ENCODE measurements around the gene TTC21B.
"Not testable (repeated sequence)": the region's sequence is repeated elsewhere in the genome, so short reads cannot be mapped to it uniquely, and the experiment has no call there.

Gene TTC21B

DNA sequence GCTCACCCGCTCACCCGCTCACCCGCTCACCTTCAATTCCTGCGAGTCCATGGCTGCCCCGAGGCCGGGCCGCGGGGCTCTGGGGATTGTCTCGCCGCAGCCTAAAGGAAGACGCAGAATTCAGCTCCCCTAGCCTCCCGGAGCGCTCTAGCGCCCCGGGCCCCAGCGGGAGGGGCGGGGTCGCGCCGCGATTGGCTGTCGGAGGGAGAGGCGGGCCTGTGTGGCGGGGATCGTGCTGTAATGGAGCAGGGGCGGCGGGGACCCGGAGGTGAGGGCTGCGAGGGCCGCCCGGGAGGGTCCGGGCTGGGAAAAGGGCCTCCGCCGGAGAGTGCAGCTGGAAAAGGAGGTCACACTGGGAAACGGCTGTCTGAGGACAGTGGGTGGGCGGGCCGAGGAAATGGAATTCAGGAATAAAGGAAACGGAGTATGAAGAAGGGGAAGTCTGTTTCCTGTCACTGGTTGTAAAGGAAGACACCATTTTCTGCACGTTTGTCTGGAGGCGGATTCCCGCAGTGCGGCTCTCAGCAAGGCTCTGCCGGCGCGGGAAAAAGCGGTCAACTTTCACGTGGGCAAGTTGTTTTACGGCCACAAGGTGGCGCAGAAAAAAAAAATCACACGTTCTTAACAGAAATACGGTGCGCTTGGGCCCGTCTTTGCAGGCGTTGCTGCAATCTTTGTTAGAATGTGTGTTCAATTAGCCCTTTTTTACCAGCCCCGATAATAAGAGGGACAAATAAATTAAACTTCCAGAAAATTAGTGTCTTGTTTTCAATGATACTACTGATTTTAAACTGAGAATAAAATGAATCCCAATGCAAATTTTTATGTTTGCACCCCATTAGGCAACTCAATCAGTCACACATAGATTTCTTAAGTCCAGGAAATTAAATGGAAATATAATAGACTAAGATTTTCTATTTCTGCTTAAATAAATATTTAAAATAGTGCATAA lies at the start of gene TTC21B:
Gene TTC21B (minus strand): TSS at position 122 of the 952 bp plus-strand sequence. CDS start 71 bp downstream, at position 51.
- peak; percentile 97 for DNase-seq

DNA sequence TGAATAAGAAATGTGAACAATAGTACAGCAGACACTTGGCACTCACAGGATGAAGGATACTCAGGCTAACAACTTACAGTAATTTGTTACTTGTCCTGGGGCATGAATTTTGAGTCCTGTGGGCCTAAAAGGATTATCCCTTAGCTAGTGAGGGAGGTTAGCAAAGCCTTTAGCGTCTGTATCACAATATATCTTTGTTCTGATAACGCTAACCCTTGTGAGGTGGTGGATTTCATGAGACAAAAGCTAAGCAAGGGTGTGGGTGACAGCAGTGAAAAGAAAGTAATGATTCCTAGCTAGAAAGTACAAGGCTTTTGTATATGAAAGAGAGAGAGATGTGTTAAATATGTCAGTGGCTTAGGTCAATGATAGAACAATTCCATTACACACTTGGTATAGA lies 46.8 kb upstream of the TTC21B start:
- DNase-seq, result no peak

DNA sequence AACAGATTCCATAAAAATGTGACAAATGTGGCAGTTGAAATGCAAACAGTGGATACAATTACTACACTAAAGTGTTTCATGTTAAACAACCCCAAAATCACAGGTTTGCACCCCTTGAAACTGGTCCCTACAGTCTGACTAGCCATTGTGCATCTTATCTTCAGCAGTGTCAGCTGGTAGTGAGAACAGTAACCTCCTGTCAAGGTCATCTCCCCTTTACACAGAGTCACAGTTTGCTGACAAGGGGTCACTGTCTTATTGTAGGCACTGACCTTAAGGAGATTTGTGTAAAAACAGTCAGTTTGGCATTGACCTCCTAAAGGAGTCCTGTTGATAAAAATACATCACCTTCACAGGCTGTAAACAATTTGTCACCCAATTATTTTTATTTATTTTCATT lies 37.3 kb upstream of the TTC21B start:
- DNase-seq, result no peak

DNA sequence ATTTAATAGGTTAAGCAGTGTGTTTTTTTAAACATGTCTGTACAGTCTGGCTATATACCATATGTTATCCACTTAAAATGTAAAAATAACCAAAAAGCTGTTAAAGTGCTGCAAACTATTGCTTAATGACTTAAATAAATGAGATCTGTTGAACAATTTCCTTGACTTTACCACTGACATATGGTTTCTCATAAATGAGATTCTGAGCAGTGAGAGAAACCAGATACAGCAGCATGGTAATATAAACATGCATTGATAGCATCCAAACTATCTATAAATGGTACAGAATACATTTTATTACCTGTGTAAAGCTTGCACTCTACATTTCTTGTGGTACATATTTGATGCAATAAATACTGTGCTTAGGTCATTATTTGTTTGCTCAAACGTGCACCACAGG lies 36.3 kb upstream of the TTC21B start:
- DNase-seq, result no peak

DNA sequence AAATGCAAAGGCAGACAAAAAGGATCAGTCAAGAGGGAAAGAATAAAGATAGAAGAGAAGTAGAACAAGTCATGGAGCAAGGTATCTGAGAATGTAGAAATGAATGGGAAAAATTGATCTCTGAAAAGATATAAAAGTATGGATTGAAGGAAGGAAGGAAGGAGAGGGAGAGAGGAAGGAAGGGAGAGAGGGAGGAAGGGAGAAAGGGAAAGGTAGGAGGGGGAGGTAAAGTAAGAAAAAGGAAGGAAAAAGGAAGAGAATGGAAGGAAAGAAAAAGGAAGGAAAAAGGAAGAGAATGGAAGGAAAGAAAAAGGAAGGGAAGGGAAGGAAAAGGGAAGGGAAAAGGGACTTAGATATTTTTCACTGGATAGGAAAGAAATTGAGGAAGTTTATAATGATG lies 31.5 kb upstream of the TTC21B start:
- no peak for DNase-seq

DNA sequence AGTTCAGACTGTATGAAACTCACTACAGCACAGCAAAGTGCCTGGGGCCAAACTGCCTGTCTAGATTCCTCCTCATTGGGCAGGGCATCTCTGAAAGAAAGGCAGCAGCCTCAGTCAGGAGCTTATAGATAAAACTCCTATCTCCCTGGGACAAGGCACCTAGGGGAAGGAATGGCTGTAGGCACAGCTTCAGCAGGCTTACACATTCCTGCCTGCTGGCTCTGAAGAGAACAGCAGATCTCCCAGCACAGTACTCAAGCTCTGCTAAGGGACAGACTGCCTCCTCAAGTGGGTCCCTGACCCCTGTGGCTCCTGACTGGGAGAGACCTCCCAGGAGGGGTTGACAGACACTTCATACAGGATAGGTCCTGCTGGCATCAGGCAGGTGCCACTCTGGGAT lies 18.6 kb upstream of the TTC21B start:
- DNase-seq, result not testable (repeated sequence)

DNA sequence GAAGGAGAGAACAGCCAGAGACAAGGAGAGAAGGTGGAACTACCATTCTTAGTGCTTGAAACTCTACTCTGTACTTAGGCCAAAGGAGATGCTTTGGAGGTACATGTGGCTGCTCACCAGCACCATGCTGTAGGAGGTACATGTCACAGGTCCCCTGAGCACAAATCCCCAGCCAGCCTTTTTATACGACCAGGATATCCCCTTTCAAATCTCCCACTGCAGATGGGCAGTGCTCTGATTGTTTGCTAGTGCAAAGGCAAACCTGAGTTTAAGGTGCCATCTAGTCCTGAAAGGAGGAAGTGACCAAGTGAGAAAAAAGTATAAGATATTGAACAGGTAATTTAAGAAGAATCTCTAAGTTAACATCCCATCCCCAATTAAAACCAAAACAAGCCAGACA lies 17.1 kb upstream of the TTC21B start:
- no peak for DNase-seq

DNA sequence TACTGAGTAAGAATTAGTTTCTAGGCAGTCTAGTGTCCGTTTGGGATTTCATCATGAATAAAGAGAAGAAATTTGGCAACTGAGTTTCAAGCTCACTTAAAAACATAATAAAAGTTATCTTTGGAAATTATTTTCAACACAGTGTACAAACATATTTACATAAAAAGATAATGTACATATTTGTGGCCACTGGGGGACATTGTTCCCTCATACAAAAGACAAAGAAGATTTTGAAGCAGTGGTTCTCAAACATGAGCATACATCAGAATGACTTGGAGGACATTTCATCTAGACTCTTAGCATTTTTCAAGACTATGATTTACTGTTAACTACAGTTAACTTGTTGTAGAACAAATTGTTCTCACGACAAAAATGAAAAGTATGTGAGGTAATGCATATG lies 15.7 kb upstream of the TTC21B start:
- DNase-seq, result no peak

DNA sequence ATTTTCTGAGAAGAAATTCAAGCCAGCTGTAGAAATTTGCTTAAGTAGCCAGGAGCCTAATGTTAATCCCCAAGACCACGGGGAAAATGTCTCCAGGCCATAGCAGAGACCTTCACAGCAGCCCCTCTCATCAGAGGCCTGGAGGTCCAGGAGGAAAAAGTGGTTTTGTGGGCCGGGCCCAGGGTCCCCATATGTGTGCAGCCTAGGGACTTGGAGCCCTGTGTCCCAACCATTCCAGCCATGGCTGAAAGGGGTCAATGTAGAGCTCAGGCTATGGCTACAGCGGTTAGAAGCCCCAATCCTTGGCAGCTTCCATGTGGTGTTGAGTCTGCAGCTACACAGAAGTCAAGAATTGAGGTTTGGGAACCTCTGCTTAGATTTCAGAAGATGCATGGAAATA lies 14.2 kb upstream of the TTC21B start:
- DNase-seq, result no peak

DNA sequence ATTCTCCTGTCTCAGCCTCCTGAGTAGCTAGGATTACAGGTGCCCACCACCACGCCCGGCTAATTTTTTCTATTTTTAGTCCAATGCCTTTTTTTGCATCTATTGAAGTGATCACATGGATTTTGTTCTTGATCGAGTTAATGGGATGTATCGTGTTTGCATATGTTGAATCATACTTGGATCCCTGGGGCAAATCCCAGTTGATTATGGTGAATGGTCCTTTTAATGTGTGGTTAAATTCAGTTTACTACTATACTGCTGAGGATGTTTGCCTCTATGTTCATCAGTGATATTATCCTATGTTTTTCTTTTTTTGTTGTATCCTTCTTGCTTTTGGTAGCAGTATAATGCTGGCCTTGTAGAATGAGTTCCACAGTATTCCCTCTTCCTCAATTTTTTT lies 8.2 kb upstream of the TTC21B start:
- DNase-seq, result no peak

DNA sequence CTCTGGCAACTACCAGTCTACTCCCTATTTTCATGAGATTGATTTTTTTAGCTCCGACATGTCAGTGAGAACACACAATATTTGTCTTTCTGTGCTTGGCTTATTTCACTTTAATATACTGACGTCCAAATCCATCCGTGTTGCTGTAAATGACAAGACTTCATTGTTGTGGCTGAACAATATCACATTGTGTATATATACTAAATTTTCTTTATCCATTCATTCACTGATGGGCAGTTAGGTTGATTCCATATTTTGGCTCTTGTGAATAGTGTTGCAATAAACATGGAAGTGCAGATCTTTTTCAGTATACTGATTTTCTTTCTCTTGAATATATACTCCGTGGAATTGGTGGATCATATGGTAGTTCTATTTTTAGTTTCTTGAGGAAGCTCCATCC lies 5.8 kb upstream of the TTC21B start:
- no peak for DNase-seq

DNA sequence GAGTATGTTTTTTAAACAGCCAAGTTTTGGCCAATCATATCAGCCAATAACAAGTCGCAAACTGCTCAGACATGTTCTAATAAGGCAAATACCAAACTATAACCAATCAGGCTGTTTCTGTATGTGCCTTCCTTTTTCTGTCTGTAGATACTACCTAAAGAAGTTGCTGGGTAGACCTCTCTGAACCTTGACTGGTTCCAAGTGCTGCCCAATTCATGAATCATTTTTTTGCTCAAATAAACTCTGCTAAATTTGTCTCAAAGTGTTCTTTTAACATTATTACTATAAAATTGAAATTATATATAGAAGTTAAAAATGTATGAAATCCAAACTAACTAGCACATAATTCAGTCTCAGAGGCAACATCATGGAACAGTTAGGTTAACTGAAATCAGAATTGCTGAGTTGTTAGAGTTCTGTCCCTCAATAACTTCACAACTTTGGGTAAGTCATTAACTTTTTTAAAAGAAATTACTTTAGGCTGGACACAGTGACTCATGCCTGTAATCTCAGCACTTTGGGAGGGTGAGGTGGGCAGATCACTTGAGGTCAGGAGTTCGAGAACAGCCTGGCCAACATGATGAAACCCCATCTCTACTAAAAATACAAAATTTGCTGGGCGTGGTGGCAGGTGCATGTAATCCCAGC lies 4.9 kb upstream of the TTC21B start:
- DNase-seq, result no peak

DNA sequence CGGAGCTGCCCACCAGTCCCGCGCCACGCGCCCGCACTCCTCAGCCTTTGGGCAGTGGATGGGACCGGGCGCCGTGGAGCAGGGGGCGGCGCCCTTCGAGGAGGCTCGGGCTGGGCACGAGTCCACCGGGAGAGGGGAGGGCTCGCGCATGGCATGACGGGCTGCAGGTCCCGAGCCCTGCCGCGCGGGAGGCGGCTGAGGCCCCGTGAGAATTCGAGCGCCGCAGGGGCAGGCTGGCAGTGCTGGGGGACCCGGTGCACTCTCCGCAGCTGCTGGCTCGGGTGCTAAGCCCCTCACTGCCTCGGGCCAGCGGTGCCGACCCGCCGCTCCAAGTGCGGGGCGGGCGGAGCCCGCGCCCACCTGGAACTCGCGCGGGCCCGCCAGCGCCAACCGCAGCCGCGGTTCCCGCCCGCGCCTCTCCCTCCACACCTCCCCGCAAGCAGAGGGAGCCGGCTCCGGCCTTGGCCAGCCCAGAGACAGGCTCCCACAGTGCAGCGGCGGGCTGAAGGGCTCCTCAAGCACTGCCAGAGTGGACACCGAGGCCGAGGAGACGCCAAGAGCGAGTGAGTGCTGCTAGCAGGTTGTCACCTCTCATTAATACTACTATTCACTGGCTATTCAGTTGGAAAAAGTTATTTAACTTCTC lies 3.6 kb upstream of the TTC21B start:
- no peak for DNase-seq

DNA sequence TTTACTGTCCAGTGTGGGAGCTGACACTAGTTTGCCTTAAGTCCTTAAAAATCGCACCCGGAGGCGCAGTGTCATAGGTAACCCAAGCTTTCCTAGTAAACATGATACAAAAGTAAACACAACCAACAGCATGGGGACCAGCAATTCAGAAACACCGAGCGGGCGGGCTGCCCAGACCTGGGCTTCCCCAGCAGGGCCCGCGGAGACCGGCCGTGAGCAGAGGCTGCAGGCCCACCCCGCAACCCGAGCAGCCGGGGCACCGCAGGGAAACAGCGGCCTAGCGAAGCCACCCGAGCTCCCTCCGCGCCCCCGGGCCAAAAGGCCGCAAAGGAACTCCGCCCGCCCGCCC lies 296 bp downstream of the TTC21B start:
- no peak for DNase-seq

DNA sequence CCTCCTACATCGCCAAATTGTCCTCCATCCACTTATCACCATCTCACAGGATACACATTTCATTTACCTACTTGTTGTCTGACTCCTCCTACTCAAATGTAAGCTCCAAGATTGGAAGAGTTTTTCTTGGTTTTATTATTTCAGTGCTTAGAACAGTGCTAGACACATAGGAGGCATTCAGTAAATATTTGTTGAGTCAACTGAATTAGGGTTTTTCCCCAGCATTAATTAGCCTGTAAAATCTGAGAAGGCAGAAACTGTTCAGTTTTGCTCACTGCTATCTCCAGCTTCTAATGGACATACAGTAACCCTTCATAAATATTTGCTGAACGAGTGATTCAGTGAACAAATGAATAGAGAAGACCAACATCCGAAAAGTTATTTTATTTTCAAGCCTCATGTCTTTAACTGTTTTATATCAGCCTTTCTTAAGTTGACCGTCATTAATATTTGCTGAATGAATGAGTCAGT lies 800 bp downstream of the TTC21B start:
- no peak for DNase-seq

DNA sequence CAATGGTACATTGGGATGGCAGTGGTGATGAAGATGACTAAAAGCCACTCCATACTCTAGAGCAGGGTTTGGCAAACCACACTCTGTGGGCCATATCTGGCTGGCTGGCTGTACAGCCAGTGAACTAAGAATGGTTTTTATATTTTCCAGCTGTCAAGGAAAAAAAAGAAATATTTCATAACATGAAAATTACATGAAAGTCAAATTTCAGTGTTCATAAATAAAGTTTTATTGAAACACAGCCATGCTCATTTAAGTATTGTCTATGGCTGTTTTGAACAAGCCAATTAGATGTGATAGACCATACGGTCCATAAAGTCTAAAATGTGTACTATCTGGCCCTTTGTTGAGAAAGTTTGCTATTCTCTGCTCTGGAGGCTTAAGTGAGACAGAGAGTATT lies 1.5 kb downstream of the TTC21B start:
- no peak for DNase-seq

DNA sequence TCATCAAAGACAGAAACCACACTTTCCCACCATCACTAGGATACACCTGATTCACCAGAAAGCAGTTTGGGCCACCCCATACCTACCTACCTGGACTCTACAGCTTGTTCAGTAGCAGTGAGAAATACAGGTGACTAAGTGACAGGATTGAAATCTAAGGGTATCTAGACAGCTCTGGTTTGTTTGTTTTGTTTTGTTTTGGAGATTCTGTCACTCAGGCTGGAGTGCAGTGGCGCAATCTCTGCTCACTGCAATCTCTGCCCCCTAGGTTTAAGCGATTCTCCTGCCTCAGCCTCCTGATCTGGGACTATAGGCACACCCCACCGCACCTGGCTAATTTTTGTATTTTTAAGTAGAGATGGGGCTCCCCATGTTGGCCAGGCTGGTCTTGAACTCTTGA lies 3.1 kb downstream of the TTC21B start:
- DNase-seq, result no peak

DNA sequence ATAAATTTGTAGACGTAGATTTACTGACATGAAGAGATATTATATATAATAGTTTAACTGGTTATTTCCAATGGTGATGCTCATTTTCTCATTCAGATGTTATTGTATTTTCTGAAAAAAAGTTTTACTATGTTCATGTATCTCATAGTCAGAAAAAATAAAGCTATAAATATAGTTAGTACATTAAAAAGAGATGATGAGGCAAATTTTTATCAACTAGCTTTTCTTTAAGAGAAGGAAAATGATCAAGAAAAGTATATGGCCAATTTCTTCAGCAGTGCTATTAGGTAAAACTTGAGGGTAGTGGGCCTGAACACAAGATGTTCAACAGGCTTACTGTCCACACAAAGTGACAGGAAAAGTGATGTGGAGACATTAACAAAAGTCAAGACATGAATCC lies 11.7 kb downstream of the TTC21B start:
- no peak for DNase-seq

DNA sequence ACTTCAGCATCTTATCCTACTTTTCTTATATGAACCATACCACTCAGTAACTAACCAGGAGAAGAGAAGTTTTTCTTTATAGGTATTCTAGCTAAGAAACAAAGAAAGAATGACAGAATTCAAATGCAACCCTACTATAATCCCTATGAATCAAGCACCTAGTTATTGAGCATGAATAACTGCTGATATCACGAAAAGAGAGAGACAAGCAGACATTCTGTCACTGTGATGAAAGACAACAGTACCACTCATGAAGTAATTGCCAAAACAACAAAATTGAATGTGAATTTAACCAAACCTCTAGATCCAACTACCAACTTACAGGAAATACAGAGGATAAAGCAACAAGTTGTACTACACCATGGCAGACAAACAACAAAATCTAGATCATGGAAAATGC lies 15.3 kb downstream of the TTC21B start:
- no peak for DNase-seq

DNA sequence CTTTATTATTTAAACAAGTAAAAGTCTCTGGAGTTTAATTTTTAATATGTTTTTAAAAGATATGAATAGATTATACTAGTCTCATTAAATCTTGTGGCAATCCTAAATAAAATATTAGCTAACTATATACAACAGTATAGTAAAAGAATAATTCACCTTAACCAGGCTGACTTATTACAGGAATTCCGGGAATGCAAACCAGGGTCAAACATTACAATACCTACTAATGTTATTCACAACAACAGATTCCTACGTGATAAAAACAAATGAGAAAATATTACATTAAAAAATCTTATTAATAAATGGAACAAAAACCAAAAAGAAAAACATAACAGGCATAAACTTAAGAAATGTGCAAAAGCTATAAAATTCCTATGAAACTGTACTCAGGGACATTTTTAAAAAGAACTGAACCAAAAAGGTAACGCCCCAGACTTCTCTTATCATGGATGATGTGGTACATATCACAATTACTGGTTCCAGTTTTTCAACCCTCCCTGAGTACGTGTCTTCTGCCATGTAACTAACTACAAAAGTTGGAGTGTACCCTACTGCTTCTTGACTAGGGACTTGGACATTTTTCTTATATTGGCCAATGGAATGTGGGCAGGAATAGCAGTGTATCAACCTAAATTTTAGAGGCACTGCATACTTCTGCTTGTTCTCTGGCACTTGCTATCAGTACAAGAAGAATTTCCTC lies 20.2 kb downstream of the TTC21B start:
- DNase-seq, result no peak

DNA sequence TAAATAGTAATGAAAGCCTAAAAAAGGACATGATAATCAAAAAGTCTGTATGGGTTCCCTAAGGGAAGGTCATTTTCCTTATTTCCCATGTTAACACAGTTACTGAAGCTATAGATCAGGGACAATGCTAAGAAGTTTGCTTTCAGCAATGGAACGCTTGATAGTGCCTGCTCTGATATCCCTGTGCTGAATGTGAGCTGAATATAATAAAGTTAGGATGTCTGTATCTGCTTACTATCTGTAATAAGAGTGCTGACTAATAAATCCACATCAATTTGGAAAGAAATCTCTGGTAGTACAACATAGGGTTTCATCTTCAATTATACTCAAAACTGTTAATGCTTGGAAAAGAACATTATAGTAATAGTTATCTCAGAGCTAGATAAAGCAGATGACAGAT lies 25.8 kb downstream of the TTC21B start:
- no peak for DNase-seq

DNA sequence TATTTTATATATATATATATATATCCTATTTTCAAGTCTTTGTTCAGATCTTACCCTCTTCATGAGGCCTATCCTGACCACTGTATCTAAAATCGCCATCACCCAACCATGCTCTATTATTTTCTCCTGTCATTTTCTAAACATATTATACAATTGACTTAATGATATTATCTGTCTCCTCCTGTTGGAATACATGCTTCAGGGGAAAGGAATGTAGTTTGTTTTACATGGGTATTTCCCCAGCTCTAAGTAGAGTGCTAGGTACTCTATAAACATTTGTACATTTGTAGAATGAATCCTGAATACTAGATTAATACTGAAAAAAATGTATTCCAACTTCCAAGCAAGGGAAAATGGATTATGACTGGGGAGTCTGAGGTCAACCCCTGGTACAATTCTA lies 26.2 kb downstream of the TTC21B start:
- DNase-seq, result no peak

DNA sequence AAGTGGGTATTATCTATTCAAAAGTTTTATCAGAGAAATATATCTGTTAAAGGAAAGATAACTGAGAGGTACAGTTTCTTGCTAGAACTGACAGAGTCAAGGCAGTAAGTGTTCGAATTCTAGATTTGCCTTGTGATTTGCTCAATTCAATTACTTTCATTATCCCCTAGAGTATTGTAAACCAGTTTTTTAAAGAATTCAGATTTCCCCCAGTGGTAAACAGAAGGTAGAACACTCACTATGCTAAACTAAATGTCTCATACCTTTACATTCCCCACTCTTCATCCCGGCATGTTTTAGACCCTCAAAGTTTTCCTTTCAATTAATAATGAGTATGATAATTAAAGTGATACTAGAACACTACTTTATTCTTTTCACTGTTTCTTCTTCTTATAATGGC lies 28.6 kb downstream of the TTC21B start:
- DNase-seq, result no peak

Measured in femur (tissue), 1 donor.